ENCODE results near the gene CDSN. TPM values are rescaled to one million over a fixed set of nuclear protein-coding genes. Genes with fewer than 3 reads are reported as not detected.

The CDSN gene
- 0.05 TPM in 1 of 5 replicates, not detected in the others for total RNA-seq (2022; extraction: Qiagen RNA extraction)

GRCh38 chr6:31120151-31120915 is at the start of gene CDSN:
TSS of gene CDSN (minus strand) at chr6:31120446. CDS start at chr6:31120419, 27 bp downstream.

GRCh38 chr6:31158140-31158862 is 38.1 kb upstream of the CDSN start, which contains the start of gene TCF19:
TSS of gene TCF19 (plus strand) at chr6:31158589. CDS start at chr6:31159470, 881 bp downstream.

GRCh38 chr6:31157513-31158139 is 37.4 kb upstream of the CDSN start, which contains the start of gene CCHCR1:
TSS of gene CCHCR1 (minus strand) at chr6:31157802. CDS start at chr6:31157600, 202 bp downstream.

GRCh38 chr6:31138982-31139381 is 18.7 kb upstream of the CDSN start, which contains the start of gene PSORS1C2:
TSS of gene PSORS1C2 (minus strand) at chr6:31139066. CDS start at chr6:31139026, 40 bp downstream.

GRCh38 chr6:31114541-31114878 is 5.7 kb downstream of the CDSN start, which contains the start of gene PSORS1C1:
TSS of gene PSORS1C1 (plus strand) at chr6:31114800. CDS start at chr6:31129633, 14,833 bp downstream.

GRCh38 chr6:31112478-31112877 is 7.8 kb downstream of the CDSN start, which contains the start of gene C6orf15:
TSS of gene C6orf15 (minus strand) at chr6:31112575. CDS start at chr6:31112555, 20 bp downstream.

Other genes with a start within 250 kb of the CDSN start
- 51.1 to 64.4 TPM (median 58.1 TPM) in 5 replicates for gene DDR1, start 235.9 kb downstream of the CDSN start, total RNA-seq (2022; extraction: Qiagen RNA extraction)
- gene GTF2H4, start 212.2 kb downstream of the CDSN start, total RNA-seq (2022; extraction: Qiagen RNA extraction): 18.1 to 21.8 TPM (median 20.4 TPM) in 5 replicates
- gene VARS2, start 206.2 kb downstream of the CDSN start, total RNA-seq (2022; extraction: Qiagen RNA extraction): 11.3 to 16.0 TPM (median 14.6 TPM) in 5 replicates
- gene SFTA2, start 188.3 kb downstream of the CDSN start, total RNA-seq (2022; extraction: Qiagen RNA extraction): 0.27 TPM in 1 of 5 replicates, not detected in the others
- 0.08 to 0.20 TPM (median 0.12 TPM) in 5 replicates for gene MUCL3, start 179.5 kb downstream of the CDSN start, total RNA-seq (2022; extraction: Qiagen RNA extraction)
- not detected in 5 replicates for gene MUC21, start 136.7 kb downstream of the CDSN start, total RNA-seq (2022; extraction: Qiagen RNA extraction)
- 0.03 TPM in 1 of 5 replicates, not detected in the others for gene MUC22, start 110.0 kb downstream of the CDSN start, total RNA-seq (2022; extraction: Qiagen RNA extraction)
- not detected in 5 replicates for gene C6orf15, start 7.9 kb downstream of the CDSN start, total RNA-seq (2022; extraction: Qiagen RNA extraction)
- 4.2 to 5.7 TPM (median 4.4 TPM) in 5 replicates for gene PSORS1C1, start 5.6 kb downstream of the CDSN start, total RNA-seq (2022; extraction: Qiagen RNA extraction)
- not detected in 5 replicates for gene PSORS1C2, start 18.6 kb upstream of the CDSN start, total RNA-seq (2022; extraction: Qiagen RNA extraction)
- gene CCHCR1, start 37.4 kb upstream of the CDSN start, total RNA-seq (2022; extraction: Qiagen RNA extraction): 6.2 to 7.8 TPM (median 7.3 TPM) in 5 replicates
- 13.4 to 15.6 TPM (median 14.8 TPM) in 5 replicates for gene TCF19, start 38.1 kb upstream of the CDSN start, total RNA-seq (2022; extraction: Qiagen RNA extraction)
- gene POU5F1, start 50.2 kb upstream of the CDSN start, total RNA-seq (2022; extraction: Qiagen RNA extraction): 7.2 to 14.5 TPM (median 10.3 TPM) in 5 replicates
- gene HLA-C, start 151.6 kb upstream of the CDSN start, total RNA-seq (2022; extraction: Qiagen RNA extraction): 40.6 to 57.1 TPM (median 52.8 TPM) in 5 replicates
- 22.1 to 33.1 TPM (median 23.8 TPM) in 5 replicates for gene HLA-B, start 236.7 kb upstream of the CDSN start, total RNA-seq (2022; extraction: Qiagen RNA extraction)